ENCODE data around the gene ZNF672.
"Not testable (repeated sequence)": the region's sequence is repeated elsewhere in the genome, so short reads cannot be mapped to it uniquely, and the experiment has no call there.

Gene ZNF672

DNA sequence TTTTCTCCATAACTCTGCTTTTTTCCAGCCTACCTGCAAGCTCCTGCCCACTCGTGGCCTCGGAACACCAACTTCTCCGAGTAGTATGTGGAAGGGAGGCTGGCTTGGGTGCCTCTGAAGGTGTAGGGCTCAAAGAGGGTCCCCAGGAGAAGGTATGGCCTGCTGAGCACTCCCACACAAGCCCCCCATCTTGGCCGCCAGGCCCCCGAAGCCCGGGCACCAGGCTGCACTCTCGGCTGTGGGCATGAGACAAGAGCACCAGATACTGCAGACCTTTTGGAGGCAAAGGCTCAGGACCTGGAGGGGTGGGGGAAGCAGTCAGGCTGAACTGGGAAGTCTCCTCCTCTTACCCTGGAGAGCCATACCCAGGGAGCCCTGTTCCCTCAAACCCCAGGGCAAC lies 19.2 kb downstream of the ZNF672 start:
- no peak for DNase-seq

DNA sequence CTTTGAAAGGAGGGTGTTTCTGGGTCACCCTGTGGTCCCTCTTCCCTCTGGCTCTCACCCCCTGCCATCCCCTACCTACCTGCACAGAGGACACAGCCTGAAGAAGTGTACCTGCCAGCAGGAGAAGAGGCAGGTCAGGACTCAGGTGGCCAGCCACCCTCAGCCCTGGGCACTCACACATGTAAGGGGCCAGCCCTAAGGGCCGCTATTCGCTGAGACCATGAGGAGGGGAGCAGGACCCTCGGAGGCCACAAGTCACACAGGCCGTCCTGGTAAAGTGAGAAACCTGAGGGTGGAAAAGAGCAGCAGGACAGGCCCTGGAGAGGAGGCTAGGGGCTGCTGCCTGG lies 19.7 kb downstream of the ZNF672 start:
- DNase-seq: no peak

DNA sequence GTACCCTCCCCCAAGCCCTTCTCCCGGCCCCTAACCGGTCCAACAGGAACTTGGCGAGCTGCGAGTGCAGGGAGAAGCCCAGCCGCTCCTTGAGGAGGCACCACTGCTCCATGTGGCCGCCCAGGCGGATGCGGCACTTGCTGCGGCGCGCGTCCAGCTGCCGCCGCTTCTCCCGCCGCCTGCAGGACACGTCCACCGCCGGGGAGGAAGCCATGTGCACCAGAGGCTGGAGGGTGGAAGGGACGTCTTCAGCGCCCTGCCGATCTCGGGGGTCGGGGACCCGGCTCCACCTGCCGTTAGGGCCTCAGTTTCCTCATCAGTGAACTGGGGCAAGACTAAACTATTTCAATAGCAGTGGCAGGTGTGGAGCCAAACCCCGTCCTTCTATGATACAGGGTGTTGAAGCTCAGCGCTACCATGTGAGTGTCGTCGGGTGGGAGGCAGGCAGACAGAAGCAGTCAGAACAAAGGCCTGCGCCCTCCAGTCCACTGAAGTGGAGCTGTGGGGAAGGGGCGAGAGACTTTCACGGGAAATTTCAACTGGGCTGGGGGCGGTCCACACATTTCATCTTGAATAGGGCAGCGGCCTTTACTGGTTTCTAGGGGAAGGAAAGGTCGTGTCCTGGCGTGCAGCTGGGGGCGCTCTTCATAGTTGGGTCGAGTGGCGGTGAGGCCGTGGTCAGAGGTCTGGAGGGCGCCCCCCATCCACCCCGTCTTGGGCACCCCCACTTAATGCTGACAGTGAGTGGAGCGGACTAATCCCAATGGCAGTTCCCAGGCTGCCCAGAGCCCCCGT lies 20.3 kb downstream of the ZNF672 start:
- peak; percentile 43 to 48 for DNase-seq

DNA sequence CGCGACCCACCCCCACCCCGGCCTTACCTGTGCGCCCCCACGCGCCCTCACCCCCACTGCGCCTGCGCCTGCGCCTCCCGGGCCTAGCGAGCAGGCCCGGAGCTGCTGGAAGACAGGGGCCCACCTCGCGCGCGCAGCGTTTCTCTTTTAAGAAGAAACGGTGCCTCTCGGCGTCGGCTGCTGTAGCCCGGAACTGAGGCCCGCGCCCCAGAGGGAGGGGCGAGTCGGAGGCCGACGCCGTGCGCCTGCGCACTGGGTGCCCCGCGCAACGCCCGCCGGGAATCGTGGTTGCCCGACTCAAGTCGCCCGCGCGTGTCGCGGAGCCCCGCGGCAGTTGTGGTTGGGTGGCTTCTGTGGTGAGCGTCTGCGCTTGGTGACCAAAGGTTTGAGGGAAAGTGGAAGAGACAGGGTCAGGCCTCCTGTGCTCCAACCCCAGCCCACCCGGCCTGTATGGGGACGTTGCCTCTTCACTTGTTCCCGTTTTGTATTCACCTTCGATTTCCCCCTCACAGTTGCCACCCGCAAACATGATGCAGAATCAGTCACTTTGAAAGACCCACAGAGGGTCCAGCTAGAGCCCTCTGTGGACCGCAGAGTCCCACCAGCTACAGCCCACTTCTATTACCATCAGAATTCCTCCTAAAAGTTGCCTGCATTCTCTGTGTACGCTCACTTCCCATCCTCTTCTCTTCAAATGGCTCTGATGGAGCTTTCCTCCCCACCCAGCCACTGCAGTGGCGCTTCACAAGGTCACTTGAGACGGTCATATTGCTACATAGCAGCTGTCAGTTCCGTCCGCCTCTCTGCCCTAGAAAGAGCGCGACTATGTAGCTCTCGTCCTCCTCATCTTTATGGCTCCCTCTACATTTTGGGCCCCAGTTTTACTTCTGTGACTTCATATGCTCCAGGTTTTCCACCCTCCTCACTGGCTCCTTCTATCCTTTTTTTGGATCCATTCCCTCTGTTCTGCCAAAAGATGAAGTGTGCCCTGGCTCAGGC lies 21.2 kb downstream of the ZNF672 start, which contains the start of gene ZNF692:
Gene ZNF692, minus strand, starts transcription at position 195 of the 999 bp plus-strand sequence. CDS start 776 bp downstream, outside the sequence.
- peak; percentile 95 to 97 for DNase-seq

DNA sequence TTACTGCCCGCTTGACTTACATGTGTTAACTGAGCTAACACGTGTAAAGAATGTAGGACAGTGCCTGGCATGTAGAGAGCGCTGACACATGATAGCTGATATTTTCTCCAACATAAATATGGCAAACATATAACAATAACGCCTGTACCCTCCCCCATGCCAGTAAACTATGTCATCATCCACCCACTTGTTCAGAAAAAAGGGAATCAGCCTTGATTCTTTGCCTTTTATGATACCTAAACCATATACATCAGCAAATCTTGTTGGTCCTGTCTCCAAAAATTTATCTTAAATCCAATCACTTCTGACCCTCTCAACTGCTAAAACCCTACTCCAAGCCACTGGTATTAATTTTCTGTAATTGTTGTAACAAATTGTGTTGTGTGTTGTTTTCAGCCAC lies 22.0 kb downstream of the ZNF672 start:
- no peak for DNase-seq

DNA sequence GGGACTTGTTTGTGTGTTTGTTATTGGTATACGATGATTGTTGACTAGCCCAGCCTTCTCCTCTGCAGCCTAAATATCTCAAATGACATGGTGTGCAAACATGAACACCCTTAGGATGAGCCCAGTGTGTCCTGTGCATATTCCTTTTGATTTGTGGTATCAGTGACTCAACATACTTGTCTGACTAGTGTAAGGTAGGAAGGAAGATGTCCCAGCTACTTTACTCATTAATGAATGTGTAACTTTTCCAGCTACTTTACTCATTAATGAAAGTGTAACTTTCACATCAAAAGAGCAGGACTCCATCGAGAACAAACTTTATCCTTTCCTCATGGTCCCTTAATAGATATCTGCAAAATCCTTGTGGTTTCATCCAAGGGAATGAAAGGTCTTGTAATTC lies 23.6 kb downstream of the ZNF672 start:
- DNase-seq: no peak

DNA sequence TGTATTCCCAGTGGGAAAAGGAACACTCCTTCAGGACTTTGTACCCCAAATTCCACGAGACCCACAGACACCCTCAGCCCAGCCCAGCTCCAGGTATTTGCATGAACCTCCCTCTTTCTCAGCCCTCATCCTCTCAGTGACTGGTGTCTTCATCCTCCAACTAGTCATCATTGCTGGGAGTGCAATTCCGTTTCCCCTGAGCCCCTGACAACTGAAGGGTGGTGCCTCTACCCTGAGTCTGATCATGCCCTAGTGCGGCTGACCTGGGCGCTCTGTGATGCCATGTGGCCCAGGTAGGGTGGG lies 24.6 kb downstream of the ZNF672 start:
- DNase-seq: no peak

DNA sequence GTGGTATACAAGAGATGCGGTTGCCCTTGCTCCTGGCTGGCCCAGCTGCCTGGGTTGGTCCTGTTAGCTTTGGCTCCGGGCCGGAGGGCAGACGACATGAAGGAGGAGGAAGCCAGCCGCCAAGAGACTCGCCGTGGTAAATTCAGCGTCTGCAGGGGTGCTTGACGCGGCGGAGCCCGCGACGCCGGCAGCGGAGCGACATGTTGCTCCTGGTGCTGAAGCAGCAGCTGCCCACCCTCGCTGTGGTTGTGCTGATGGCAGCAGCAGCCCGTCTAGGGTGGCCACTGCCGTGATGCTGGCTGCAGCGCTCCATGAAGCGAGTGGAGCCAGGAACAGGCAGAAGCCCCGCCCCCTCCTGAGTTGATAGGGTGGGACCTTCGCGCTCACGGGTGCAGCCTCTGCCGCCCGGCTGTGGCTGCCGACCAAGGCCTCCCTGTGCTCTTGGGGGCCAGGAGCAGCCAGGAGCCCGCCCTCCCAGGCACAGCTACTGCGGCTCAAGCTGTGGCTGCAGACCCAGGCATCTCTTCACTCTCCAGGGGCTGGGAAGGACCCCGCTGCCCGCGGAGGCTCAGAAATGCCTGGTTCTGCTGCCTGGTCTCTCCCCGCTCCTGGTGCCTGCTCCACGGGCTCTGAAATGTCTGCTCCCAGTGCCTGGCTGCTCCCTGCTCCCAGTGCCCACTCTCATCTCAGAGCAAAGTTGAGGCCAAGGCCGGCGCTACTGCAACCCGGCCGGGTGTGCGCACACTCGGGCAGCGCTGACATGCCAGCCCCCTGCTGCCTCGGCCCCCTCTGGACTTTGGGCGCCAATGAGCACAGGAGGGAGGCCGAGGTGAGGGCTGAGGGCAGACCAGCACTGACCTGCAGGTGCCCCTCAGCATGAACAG lies 25.2 kb downstream of the ZNF672 start:
- DNase-seq: peak; percentile 87 to 91

DNA sequence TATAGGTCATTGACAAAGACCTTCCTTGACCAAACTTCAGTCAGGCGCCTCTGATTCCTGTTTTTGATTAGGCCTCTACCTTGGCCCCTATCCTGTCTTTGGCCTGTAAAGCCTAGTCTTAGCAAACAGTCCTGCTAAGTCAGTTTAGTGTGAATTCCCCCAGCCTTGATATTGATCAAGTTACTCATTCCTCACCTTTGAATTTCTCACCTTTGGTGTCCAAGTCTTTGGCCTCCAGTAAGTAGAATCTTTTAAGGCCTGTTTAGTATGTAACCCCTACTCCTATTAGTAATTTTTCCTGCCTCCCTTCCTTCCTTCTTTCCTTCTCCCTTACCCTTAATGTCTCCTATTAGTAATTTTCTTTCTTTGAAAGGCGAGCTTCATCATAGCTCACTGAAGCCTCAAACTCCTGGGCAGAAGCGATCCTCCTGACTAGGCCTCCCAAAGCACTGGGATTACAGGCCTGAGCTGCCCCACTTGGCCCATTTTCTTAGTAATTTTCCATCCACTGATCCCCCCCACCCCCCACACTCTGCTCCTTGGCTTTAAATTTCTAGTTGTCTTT lies 33.9 kb downstream of the ZNF672 start:
- no peak for DNase-seq

DNA sequence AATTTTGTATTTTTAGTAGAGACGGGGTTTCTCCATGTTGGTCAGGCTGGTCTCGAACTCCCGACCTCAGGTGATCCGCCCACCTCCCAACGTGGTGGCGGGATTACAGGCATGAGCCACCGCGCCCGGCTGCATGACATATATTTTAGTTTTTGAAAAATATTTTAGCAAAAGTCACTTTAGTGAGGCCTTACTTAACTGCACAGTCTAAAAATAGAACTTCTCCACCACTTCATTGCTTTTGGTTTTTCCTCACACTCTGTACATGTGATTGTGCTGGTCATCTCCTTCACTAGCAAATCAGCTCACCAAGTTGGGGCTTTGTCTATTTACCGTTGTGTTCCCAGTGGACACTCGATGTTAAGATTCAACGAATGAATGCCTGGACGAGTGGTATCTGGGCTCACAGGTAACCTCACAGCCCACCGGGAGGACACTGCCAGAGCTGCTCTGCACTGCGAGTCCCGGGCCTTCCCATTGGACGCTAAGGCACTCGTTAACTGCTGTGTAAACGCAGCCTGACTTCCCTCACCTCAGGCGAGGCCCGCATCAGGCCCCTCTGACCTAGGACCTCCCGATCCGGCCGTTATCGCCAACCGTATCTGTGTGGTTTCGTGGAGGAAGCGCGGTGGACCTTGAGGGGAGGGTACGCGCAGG lies 34.9 kb downstream of the ZNF672 start:
- peak; percentile 74 to 77 for DNase-seq

DNA sequence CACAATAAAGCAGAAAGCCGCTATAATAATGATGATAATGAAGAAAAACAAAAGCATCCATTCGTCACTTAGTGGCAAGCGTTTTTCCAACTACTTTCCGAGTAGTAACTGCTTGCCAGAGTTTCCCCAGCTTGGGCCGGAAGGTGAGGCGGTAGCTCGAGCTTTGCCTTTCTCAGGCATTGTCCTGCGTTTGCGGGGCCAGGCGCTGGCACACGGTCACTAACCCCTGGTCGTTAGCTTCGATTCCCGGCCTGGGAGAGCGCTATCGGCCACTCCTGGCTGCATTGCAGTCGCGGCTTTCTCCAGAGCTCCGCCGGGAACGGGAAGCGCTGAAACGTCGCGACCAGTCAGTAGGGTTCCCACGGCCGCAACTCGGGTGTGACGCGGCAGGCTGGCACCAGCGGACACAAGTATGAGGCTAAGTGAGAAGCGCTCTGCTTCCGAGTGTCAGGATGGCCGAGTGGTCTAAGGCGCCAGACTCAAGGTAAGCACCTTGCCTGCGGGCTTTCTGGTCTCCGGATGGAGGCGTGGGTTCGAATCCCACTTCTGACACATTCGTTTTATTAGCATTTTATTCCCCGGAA lies 35.5 kb downstream of the ZNF672 start:
- DNase-seq: peak; percentile 97 to 98

DNA sequence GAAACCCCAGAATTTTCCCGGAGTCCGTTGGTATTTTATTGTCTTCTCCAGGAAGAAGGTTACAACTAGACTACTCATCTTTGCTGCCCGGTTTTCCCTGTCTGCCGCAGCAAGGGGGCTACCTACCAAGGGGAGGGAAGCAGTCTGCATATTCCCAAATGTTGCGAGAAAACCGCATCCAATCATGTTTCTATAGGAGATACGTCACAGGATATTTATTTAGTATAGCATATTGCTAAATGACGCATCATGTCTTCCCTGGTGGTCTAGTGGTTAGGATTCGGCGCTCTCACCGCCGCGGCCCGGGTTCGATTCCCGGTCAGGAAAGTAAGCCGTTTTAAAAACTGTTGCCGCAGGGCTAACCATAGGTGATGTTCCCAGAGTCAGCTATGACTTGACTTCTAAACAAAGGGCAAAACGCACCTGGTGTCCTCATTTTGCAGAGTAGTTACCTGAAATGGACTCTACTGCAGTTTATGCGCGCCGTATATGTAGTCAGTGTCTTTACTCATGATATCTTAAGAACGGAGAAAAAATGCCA lies 36.0 kb downstream of the ZNF672 start:
- DNase-seq: peak; percentile 85 to 88

DNA sequence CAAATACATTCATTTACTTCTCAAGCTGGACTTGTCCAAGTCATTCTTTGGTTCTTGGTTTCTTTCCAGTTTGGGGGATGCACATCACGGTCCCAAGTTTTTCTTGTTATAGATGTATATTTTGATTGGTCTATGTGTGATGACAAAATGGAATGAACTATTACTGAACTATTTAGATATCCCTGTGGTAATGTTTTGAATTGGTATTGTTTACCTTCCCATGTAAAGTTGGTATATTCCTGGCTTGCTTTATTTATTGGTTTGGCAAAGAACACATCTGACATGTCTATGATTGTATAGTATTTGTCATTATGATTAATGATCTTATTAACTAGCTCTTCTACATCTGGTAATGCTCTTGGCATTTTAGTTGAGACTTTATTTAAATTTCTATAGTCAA lies 43.2 kb downstream of the ZNF672 start:
- no peak for DNase-seq

DNA sequence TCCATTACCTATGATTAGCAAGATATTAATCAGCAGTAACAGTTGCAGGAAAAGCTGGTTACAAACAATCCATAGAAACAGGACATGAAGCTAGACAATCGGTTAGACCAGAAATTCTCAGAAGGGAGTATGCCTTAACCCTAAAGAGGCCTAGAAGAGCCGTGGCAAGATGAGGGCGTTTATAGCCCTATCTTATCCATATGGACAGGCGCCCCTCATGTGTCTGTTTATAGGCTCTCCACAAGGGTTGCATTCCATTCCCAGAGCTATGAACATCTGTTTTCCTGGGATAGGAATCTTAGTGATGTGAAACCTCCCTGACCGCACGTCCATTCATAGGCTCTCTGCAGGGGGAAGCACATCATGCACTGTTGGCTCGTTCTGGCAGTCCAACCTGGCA lies 44.4 kb downstream of the ZNF672 start:
- DNase-seq: not testable (repeated sequence)

DNA sequence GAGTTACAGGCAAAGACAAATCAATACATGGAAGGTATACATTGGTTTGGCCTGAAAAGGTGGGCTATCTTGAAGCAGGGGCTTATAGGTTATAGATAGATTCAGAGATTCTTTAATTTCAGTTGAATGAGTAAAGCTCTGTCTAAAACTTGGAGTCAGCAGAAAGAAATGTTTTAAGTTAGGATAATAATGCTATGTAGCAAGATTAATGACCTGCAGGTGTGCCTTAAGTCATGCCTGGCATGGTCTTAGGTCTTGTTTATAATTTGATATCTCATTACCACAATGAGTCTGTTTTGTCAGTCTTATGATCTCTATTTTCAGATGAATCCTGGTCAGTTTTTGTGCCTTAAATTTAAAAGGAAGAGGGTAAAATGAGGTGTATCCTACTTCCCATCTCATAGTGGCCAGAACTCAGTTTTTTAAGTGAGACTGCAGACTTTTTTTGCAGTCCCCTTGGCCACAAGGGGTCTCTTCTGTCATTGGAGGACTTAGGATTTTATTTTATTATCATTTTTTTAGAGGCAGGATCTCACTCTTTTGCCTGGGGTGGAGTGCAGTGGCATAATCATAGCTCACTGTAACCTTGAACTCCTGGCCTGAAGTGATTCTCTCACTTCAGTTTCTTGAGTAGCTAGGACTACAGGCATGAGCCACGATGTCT lies 46.7 kb downstream of the ZNF672 start:
- DNase-seq: no peak

DNA sequence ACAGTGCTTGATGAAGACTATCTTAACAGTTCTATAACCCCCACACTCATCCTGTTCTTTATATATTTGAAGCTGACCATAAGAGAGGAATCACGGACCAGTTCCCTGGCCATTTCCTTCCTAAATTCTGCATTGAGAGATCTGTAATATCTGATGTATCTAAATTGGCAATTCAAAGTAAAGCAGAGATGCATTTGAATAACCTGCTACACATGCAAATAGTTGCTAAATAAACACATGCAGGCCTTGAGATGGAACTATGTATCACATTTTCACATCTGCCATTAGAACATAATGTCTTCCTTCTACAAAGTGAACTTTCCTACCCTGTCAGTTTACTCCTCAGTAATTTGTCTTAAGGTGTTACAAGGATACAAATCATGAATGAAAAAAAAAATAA lies 47.6 kb downstream of the ZNF672 start:
- no peak for DNase-seq

DNA sequence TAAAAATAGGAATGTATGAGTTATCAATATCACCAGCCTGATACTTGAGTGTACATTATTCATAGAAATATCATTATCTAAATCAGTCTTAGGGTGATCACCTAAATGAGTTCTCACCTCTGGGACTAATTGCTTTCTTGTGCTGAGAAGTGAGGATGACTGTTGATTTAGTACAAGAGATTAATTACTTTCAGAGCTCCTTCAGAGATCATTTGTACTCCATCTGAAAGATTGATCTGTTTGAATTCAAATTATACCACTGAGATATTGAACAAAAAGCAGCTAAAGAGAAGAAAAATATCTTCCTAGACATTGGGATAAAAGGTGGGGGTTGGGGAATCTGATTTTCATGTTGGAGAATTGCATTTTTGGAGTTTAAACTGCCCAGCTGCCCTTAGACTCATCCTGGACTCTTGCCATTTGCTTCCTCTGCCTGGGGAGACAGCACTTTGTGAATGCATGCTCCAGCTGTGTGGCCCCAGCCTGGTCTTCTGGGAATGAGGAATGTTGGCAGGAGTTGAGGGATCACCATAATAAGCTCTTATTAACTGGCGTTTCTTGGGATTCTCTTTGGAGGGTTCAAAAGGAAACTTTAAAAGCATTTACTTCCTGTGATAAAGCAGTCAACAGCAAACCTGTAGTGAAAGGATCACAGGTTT lies 48.3 kb downstream of the ZNF672 start:
- no peak for DNase-seq

DNA sequence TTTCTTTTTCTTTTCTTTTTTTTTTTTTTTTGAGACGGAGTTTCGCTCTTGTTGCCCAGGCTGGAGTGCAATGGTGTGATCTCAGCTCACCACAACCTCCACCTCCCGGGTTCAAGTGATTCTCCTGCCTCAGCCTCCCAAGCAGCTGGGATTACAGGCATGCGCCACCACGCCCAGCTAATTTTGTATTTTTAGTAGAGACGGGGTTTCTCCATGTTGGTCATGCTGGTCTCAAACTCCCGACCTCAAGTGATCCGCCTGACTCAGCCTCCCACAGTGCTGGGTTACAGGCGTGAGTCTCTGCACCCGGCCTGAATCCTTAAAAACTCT lies 51.9 kb downstream of the ZNF672 start:
- not testable (repeated sequence) for DNase-seq

DNA sequence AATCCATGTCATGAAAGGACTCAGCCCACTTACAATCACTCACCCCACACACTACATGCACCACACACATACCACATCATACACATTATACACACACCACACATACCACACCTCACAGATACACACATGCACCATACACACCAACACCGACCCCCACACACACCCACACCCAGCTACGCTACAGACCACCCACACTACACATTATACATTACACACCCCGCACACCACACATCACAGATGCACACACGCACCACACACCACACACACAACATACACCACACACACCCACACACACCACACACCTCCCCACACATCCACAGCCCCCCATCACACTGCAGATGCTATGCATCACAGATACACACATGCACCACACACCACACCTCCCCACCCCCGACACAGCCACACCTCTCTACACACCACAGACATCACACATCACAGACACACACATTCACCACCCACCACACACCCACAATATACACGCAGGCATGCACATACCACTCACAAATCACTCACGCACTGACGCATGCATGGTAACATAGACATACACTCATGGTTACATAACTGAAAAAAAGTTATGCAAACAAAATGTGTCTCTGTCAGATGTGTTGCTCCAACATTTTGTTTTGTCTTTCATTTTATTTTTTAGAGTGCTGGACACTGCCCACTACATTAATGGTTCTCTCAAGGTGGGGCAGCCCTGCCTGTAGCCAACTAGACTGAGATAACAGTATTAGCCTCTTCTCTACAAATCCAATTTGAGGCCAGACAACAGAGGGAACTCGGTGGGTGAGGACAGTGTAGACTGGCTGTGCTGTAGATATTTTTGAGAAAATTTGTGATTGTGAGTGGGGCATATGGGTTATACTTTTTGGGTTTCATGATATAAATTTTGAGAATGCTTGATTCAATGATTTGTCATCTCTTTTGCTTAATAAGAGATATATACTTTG lies 52.8 kb downstream of the ZNF672 start:
- no peak for DNase-seq
